Inflammatory macrophage treated with lipopolysaccharide for 4 hours (primary cell): Measurements from ENCODE around the gene DCAF7.
A peak's percentile ranks its signal among the peaks of the same experiment; 100 is the strongest.

Source experiments
- DNase-seq: peaks from one replicate; pipeline ENCODE4 v3.0.0-alpha.2; 2020

The DCAF7 gene

GRCh38 chr17:63549946-63550816 lies at the start of gene DCAF7:
TSS of gene DCAF7 (plus strand) at chr17:63550477. CDS start at chr17:63550678, 201 bp downstream.
- DNase-seq, result peak; percentile 100

GRCh38 chr17:63500543-63501390 lies 49.5 kb upstream of the DCAF7 start:
- peak; percentile 67 for DNase-seq

- no peak for DNase-seq
Observed at GRCh38 chr17:63503341-63503705, 47.0 kb upstream of the DCAF7 start.

- DNase-seq, result peak; percentile 72
Observed at GRCh38 chr17:63504261-63504660, 46.0 kb upstream of the DCAF7 start.

GRCh38 chr17:63505341-63505740 lies 44.9 kb upstream of the DCAF7 start:
- DNase-seq, result peak; percentile 55

GRCh38 chr17:63506627-63507026 lies 43.6 kb upstream of the DCAF7 start:
- no peak for DNase-seq

- DNase-seq, result no peak
Observed at GRCh38 chr17:63511331-63511730, 38.9 kb upstream of the DCAF7 start.

- no peak for DNase-seq
Observed at GRCh38 chr17:63512388-63512787, 37.9 kb upstream of the DCAF7 start.

GRCh38 chr17:63512896-63513644 lies 37.2 kb upstream of the DCAF7 start:
- no peak for DNase-seq

GRCh38 chr17:63514477-63514876 lies 35.8 kb upstream of the DCAF7 start:
- DNase-seq, result no peak

GRCh38 chr17:63514974-63515373 lies 35.3 kb upstream of the DCAF7 start:
- DNase-seq, result no peak

GRCh38 chr17:63515426-63515825 lies 34.9 kb upstream of the DCAF7 start:
- DNase-seq, result no peak

- DNase-seq, result peak; percentile 21
Observed at GRCh38 chr17:63516910-63517824, 33.1 kb upstream of the DCAF7 start.

- DNase-seq, result no peak
Observed at GRCh38 chr17:63517825-63518534, 32.3 kb upstream of the DCAF7 start.

GRCh38 chr17:63519116-63519881 lies 31.0 kb upstream of the DCAF7 start:
- no peak for DNase-seq

GRCh38 chr17:63519972-63520882 lies 30.1 kb upstream of the DCAF7 start:
- DNase-seq, result no peak

GRCh38 chr17:63523253-63523855 lies 26.9 kb upstream of the DCAF7 start, which contains the start of gene KCNH6:
TSS of gene KCNH6 (plus strand) at chr17:63523358. CDS start at chr17:63523414, 56 bp downstream.
- DNase-seq, result no peak

GRCh38 chr17:63524051-63524450 lies 26.2 kb upstream of the DCAF7 start:
- no peak for DNase-seq
